GM21528 (cell line): ENCODE results near the gene TMTC3.
"Not testable (repeated sequence)": the region's sequence is repeated elsewhere in the genome, so short reads cannot be mapped to it uniquely, and the experiment has no call there.

Experiments
- ATAC-seq: cut with Tn5 transposase; IDR thresholded peaks from one replicate; pipeline ENCODE4 v1.9.1; 2021; ENCODE audit warnings: mild to moderate bottlenecking, moderate library complexity; ENCODE audit not compliant: unreplicated experiment, low FRiP score

Gene TMTC3

DNA sequence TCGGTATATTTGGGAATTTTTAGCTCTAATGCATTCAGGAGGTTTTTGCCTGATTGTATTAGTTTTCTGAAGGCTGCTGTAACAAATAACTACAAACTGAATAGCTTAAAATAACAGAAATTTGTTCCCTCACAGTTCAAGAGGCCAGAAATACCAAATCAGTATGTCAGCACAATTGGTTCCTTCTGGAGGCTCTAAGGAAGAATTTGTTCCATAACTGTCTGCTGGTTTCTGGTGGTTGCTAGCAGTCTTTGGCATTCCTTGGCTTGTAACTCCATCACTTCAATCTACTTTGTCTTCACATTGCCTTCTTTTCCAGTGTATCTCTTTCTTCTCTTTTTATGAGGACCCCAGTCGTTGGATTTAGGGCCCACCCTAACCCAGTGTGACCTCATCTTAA, 21.3 kb downstream of the TMTC3 start:
- no peak for ATAC-seq

DNA sequence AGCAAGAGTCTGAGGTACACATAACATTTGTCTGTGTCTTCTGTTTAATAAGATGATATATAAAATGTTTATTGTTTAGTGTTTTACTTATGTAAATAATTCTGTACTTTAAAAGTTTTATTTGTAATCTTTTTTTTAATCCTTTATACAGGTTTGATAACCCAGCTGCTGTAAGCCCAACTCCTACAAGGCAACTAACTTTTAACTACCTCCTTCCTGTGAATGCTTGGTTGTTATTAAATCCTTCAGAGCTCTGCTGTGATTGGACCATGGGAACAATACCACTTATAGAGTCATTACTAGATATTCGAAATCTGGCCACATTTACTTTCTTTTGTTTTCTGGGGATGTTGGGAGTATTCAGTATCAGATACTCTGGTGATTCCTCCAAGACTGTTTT, 24.1 kb downstream of the TMTC3 start:
- ATAC-seq, result no peak

DNA sequence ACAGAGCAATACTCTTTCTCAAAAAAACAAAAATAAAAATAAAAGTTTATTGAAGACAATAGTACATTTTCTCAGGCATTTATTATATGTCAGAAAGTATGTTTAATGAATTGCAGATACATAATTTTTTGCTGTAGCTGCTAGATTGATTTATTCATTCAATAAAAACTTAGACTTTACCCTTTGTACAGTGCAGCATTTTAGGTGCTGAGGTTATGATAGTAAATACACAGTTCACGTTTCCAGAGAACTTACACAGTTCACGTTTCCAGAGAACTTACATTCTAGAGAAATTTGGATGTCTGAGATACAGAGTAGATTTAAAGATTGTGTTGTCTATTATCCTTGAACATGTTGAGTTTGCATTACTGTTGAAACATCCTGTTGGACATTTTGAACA, 25.3 kb downstream of the TMTC3 start:
- no peak for ATAC-seq

DNA sequence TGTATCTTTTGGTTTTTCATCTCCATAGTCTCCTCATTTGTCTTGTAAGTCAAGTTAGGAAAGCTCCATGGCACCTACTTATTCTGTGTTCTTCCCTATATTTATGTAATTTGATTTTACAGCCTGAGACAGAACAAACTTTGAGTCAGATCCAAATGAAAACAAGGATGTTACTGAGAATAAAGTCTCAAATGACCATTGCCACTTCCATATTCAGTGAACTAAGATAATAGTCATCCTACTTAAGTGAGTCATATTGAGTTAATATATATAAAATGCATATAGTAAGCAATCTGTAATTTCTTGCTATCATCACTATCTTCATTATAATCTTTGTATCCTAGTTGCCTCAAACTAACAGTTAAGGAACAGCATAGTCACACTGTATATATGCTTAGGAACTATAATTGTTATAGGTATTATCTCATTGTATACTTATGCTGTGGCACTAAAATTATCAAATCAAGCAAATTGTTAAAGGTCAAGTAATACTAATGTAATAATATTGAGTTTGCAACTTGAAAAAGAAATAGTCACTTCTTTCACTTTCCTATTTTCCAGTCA, 30.8 kb downstream of the TMTC3 start:
- ATAC-seq, result no peak

DNA sequence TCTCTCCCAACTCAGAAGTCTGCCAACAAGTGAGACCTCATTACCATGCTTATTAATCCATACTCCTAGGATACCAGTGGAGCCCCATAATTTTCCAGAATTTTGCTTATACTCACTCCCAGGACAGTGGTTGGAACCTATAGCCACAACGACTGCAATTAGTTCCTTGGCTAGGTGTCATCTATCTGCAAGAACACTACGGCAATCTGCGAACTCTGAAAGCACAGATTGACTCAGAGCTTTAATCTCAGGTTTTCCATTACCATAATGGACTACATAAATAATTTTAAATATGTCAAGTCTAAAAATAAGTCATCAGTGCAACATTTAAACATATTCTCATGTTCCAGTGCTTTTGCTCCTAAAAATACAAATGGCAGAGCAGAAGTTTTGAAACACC, 33.4 kb downstream of the TMTC3 start:
- ATAC-seq, result no peak

DNA sequence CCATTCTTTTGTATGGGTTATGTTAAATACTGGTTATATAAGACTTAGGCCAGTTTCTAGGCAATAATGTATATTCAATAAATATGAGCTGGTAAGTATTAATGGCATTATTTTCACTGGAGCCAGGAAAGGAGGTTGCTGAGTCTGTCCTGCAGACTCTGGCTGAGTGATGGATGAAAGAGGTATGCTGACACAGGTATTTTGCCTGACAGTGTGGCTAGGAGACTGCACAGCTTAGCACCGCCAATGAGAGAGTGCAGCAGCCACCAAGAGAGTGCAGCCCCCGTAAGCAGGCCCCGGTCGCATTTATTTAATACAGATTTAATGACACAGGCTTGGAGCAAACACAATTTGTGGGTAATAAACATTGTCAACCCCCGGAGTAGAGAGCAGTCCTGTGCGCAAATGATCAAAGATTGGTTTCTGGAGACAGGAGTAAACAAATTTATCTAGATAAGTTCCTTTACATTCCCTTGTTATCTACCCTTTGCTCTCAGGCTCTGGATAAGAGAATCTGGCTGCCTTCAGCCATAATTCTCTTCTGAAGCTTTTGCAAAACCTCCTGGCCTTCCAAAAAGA, 37.4 kb downstream of the TMTC3 start:
- ATAC-seq, result no peak

DNA sequence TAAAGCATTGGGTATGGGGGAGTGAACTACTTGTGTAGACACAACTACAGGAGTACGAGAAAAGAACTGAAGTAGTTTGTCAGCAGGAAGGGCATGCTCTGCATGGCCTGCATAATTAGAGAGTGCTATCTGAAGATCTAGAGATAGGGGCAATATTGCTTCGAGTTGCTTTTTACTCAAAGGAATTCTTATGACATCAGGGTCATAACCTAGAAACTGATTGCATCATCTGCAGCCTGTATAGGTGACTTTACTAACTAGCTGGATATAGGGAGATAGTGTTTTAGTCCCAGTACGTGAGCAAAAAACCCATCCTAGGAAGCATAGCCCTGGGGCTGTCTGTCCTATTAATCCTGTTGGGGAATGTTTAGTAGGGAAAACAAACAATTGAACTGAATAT, 39.8 kb downstream of the TMTC3 start:
- ATAC-seq, result no peak

DNA sequence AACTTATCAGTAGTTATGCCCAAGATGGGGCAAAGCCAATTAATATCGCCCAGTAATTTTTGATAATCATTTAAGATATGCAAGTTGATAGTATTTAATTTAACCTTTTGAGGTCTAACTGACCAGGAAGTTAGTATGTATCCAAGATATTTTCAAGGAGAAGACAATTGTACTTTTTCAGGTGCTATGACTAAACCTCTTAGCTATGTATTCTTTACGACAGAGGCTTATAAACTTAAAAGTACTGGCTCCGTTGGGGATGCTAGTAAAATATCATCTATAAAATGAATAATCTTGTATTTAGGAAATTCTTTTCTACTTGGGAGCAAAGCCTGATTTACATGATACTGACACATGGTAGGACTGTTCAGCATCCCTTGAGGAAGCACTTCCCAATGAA, 40.3 kb downstream of the TMTC3 start:
- no peak for ATAC-seq

DNA sequence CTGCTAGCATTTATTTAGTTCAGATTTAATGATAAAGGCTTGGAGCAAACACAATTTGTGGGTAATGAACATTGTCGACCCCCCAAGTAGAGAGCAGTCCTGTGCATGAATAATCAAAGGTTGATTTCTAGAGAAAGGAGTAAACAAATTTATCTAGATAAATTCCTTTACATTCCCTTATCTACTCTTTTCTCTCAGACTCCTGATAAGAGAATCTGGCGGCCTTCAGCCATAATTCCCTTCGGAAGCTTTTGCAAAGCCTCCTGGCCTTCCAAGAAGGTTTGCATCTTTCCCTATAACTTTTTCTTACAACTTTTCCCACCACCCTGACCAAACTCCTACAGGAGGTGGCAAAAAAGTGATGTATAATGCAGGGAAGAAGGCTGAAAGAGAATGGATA, 42.1 kb downstream of the TMTC3 start:
- ATAC-seq, result no peak

DNA sequence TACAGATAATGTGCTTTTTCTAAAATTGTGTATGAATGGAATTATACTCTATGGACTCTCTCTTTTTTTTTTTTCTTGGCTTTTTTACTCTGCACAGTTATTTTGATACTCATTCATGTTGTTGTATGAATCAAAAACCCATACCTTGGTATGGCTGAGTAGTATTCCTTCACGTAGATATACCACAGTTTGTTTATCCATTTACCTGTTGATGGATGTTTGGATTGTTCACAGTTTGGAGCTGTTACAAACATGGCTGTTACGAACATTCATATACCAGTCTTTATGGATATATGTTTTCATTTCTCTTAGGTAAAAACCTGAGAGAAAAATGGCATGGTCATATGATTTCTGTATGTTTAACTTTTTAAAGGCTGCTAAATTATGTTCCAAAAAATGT, 43.2 kb downstream of the TMTC3 start:
- no peak for ATAC-seq

DNA sequence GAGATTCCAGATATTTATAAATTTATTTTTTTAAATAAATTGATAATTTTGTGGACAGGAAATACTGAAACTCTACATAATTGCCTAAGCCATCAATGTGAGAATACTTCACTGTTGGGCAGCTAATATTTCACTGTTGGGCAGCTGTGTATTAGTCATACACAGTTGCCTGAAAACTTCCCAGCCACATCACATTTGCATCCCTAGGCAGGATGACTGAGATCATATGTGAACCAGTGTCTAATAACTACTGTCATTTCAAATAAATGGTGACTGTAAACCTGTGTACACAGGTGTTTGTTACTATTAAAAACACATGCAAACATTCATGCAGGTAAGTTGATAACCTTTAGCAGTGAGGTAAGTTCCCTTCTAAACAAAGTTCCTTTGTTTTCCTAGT, 43.9 kb downstream of the TMTC3 start:
- no peak for ATAC-seq

DNA sequence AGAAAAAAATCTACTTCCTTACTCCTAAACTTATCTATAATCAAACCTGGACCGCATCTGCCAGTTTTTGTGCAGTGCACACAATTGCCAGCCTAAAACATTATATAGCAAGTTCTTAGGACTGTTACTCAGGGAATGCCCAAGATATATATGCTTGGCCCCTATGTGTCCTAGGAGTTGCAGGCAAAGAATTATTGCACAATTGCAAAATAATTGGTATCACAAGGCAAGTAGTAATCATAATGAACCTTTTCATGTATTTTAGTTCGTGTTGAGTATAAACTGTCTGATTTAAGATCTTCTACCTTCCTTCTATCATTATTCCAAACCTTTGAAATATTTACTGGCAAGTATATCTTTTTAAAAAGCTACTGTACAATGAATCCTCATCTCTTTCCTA, 45.5 kb downstream of the TMTC3 start:
- ATAC-seq, result no peak

DNA sequence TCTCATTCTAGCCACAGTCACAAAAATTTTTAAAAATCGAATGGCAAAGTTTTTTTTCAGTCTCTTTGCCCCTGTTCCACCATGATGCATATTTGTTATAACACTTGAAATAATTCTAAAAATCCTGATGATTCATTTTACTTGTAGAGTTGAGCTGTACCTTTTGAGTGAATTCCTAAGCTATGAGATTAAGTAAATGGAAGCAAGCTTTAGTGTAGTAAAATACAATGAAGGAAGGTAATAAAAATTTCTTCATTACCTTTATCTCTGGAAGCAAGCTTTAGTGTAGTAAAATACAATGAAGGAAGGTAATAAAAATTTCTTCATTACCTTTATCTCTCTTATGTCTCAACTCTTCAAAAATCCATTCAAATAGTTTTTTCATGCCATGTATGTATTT, 46.1 kb downstream of the TMTC3 start:
- ATAC-seq, result no peak

DNA sequence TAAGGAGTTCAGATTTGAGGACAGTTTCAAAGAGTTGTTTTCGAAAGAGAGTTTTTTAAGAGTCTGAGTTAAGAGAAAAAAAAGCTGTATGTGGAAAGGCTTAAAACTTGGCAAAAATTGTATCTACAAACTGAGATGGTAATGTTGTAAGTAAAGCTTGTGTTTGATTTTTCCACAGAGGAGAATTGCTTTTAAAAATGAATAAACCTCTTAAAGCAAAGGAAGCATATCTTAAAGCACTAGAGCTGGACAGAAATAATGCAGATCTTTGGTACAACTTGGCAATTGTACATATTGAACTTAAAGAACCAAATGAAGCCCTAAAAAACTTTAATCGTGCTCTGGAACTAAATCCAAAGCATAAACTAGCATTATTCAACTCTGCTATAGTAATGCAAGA, 50.3 kb downstream of the TMTC3 start:
- no peak for ATAC-seq

DNA sequence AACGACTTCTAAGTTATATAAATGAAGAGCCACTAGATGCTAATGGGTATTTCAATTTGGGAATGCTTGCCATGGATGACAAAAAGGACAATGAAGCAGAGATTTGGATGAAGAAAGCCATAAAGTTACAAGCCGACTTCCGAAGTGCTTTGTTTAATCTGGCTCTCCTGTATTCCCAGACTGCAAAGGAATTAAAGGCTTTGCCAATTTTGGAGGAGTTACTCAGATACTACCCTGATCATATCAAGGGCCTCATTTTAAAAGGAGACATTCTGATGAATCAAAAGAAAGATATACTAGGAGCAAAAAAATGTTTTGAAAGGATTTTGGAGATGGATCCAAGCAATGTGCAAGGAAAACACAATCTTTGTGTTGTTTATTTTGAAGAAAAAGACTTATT, 52.8 kb downstream of the TMTC3 start:
- no peak for ATAC-seq

DNA sequence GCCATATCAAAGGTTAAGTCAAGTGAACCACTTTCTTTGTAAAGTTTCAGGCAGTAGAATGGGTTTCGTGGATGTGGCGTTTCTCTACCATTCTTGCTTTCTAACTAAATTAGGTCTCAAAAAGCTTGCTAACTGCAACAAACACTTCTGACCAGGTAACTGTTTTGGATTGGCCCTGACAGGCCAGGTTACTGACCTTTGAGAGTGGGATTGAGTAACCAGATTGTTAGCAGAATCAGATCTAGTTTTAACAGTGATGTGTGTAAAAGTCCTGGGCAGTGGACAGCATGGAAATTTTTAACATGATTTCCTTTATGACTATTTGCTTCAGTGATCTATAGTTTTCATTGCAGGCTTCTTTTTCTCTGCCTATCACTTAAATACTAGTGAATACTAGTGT, 57.9 kb downstream of the TMTC3 start:
- ATAC-seq, result no peak

DNA sequence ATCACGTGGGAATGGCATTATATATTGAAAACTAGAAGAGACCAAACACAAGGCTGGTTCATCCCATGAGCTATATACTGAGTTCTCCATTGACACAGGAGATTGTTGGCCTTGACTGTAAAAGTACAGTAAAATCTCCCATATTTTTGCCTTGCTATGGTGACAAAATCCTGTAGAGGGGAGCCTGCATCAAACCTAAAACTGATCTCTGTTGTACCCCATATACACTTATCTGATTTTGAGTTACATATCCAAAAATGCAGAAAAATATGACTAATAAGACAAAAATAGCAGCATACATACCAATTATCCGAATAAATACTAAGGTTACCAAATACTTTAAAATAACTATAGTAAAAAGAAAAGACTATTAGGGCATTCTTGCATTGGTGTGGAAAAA, 60.4 kb downstream of the TMTC3 start:
- ATAC-seq, result no peak

DNA sequence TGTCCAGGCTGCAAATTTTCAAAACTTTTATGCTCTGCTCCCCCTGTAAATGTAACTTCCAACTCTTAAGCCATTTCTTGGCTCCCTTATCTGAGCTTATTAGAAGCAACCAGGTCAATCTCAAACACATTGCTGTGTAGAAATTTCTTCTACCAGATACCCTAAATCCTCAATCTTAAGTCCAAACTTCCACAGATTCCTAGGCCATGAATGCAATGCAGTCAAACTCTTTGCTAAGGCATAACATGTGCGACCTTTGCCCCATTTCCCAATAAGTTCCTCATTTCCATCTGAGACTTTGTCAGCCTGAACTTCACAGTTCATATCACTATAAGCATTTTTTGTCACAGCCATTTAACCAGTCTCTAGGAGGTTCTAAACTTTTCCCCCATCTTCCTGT, 64.5 kb downstream of the TMTC3 start:
- ATAC-seq, result no peak

DNA sequence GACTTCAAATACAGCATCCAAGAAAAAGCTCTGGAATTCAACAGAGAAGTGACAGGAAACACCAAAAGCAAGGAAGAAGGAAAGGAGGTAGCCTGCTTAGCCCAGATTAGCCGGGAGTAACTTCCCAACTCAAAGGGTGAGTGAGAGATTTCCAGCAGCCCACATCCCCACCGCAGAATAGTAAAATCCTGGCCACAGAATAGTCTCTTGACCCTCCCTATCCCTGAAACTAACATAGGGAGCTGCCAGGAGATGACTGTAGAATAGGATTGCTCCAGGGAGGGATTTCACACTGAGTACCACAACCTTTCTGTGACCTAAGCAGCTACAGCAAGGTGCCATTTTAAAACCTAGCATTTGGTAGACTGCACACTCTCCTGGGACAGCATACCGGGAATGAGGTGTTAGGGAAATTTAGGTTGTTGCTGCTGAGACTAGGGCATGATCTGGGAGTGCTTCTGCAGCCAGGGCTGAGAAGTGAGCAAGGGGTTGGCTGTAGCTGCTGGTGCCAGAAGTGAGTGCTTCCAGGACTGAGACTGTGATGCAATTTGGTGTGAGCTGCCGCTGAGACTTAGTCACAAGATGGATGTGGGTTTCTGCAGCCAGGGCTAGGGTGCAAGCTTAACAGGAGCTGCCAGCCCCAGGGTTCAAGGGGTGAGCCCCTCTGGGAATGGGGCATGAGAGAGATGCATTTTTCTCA, 66.0 kb downstream of the TMTC3 start:
- no peak for ATAC-seq

DNA sequence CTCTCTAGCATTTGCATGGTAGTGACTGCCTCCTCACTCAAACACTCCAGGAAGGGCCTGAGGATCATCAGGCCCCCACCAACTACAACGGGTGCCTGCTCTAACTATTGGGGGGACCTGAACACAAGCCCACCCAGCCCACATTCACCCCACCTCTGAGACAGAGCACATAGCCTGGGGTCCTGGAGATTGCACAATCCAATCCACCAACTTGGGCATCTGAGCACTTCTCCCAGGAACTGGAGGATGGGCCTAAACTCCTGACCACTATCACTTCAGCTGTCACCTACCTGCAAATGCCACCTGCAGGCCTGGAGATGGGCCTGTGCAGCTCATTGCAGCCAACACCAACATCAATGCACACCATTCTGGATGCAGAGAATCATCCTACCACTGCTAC, 66.6 kb downstream of the TMTC3 start:
- no peak for ATAC-seq

DNA sequence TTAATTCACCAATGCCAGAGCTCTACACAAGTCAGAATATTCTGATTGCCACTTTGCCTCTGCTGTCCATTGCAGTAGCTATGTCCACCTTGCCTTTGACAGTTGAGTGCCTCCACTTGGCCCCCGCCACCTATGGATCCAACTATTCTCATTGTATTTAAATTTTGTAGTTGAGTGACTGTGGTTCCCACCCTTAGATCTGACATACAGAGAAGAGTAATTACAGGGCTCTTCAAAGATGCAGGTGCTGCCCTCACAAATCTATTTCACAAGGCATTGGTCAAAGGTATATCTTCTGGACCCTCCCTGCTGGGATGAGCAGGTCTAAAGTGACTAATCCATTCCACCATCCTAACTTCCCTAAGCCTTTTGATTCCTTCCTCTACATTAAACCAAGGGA, 68.2 kb downstream of the TMTC3 start:
- ATAC-seq, result not testable (repeated sequence)

DNA sequence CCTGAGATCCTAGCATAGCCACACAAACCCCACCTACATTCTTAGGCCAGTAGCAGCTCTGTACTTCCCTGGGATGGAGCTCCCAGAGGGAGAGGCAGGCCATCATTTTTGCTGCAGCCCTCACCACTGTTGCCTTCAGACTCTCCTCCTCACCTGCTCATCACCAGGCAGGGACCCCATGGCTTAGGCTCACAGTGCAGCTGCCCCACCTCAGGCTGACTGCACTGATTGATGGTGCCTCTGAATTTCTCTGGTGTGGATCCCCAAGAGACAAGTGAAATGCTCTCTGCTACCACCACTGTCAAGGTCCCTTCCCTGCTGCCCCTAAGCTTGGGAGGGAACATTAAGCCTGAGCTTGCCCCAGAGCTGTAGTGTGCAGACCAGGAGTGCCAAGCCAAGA, 76.2 kb downstream of the TMTC3 start:
- no peak for ATAC-seq
